OCI-LY3 (cell line): ENCODE measurements around the gene ANP32B.
A peak's percentile ranks its signal among the peaks of the same experiment; 100 is the strongest.
"Not testable (repeated sequence)": the region's sequence is repeated elsewhere in the genome, so short reads cannot be mapped to it uniquely, and the experiment has no call there.

Experiments
- H2AFZ ChIP-seq: fragments of 200-600, 300-600 bp; shearing (Covaris generic); 2 replicates; pipeline ENCODE4 v1.6.0; 2014; ENCODE audit warnings: antibody characterized with exemption, low read depth, low read length
- H3K27ac ChIP-seq: fragments of 200-600, 300-600 bp; sonication (generic); 2 replicates; pipeline ENCODE4 v1.5.1; 2014; ENCODE audit warnings: mild to moderate bottlenecking, low read length, moderate library complexity, mixed read lengths
- H3K27me3 ChIP-seq: fragments of 200-600, 300-600 bp; sonication (generic); 2 replicates; pipeline ENCODE4 v1.6.1; 2014; ENCODE audit warnings: low read depth, low read length, mixed read lengths
- H3K36me3 ChIP-seq: fragments of 200-600, 300-600 bp; sonication (generic); replicated peaks from 2 replicates; pipeline ENCODE3; 2014; ENCODE audit warnings: low read depth, low read length, mixed read lengths
- H3K4me1 ChIP-seq: fragments of 300-600, 200-600 bp; sonication (generic); 2 replicates; pipeline ENCODE4 v1.6.1; 2014; ENCODE audit warnings: low read length, mixed read lengths
- H3K4me2 ChIP-seq: fragments of 200-600, 300-600 bp; sonication (generic); 2 replicates; pipeline ENCODE4 v1.6.1; 2014; ENCODE audit warnings: low read length, mixed read lengths
- H3K4me3 ChIP-seq: fragments of 300-600, 200-600 bp; sonication (generic); 2 replicates; pipeline ENCODE4 v1.5.1; 2014; ENCODE audit warnings: antibody characterized with exemption, mild to moderate bottlenecking, low read length, moderate library complexity
- H3K79me2 ChIP-seq: fragments of 300-600, 200-600 bp; shearing (Covaris generic); 2 replicates; pipeline ENCODE4 v1.6.1; 2014; ENCODE audit warnings: mild to moderate bottlenecking, low read length, mixed read lengths
- H3K9ac ChIP-seq: fragments of 300-600, 200-600 bp; shearing (Covaris generic); 2 replicates; pipeline ENCODE4 v1.6.0; 2014; ENCODE audit warnings: mild to moderate bottlenecking, low read length, moderate library complexity
- H3K9me3 ChIP-seq: fragments of 200-600, 300-600 bp; shearing (Covaris generic); 2 replicates; pipeline ENCODE4 v1.6.1; 2014; ENCODE audit warnings: low read length, mixed read lengths; ENCODE audit not compliant: insufficient read depth
- H4K20me1 ChIP-seq: fragments of 200-600, 300-600 bp; sonication (generic); 2 replicates; pipeline ENCODE4 v1.6.1; 2016; ENCODE audit warnings: low read length, mixed read lengths; ENCODE audit not compliant: insufficient read depth
- EZH2phosphoT487 ChIP-seq: fragments of 200-600 bp; shearing (Covaris generic); IDR thresholded peaks from 2 replicates; pipeline ENCODE4 v1.6.1; 2018; ENCODE audit warnings: antibody characterized with exemption, mixed run types, low read depth
- TF ChIP-seq, protein P1 (sequence below): fragments of 200-600, 300-600 bp; sonication (generic); IDR thresholded peaks from 2 replicates; pipeline ENCODE4 v1.5.1; 2014; ENCODE audit warnings: antibody characterized with exemption, low read length, low read depth

ANP32B gene

DNA sequence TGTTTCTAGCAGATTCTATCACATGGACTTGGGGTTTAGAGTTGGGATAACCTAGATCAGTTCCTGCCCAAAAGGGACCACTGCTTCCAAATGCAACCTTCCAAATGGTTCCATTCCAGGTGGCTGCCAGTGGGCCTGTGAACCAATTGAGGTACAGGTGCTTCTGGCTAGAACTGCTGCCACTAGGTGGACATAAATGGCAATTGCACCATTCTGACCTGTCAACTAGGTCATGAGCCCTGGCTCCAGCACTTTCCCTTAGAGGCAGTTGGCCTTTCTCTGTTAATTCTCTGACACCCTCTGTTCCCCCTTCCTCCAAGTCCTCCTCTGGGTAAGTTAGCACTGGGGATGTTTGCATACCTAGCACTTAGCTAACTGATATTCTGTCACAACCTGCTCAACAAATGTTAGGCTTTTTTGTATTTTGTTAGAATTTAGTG lies 28.6 kb upstream of the ANP32B start:
- TF ChIP-seq, protein P1, sequence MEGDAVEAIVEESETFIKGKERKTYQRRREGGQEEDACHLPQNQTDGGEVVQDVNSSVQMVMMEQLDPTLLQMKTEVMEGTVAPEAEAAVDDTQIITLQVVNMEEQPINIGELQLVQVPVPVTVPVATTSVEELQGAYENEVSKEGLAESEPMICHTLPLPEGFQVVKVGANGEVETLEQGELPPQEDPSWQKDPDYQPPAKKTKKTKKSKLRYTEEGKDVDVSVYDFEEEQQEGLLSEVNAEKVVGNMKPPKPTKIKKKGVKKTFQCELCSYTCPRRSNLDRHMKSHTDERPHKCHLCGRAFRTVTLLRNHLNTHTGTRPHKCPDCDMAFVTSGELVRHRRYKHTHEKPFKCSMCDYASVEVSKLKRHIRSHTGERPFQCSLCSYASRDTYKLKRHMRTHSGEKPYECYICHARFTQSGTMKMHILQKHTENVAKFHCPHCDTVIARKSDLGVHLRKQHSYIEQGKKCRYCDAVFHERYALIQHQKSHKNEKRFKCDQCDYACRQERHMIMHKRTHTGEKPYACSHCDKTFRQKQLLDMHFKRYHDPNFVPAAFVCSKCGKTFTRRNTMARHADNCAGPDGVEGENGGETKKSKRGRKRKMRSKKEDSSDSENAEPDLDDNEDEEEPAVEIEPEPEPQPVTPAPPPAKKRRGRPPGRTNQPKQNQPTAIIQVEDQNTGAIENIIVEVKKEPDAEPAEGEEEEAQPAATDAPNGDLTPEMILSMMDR: peak; percentile 64
- TF ChIP-seq EZH2phosphoT487: no peak
- H3K79me2 ChIP-seq: no peaks in the 10 kb centered on the region
- H3K27me3 ChIP-seq: no peaks in the 10 kb centered on the region
- no peaks in the 10 kb centered on the region for H3K4me1 ChIP-seq
- no peaks in the 10 kb centered on the region for H3K36me3 ChIP-seq
- no peaks in the 10 kb centered on the region for H4K20me1 ChIP-seq
- H3K27ac ChIP-seq: no peak overlapping the region
- no peak overlapping the region for H2AFZ ChIP-seq
- no peak overlapping the region for H3K4me2 ChIP-seq
- no peaks in the 10 kb centered on the region for H3K9me3 ChIP-seq
- no peak overlapping the region for H3K4me3 ChIP-seq
- no peak overlapping the region for H3K9ac ChIP-seq

DNA sequence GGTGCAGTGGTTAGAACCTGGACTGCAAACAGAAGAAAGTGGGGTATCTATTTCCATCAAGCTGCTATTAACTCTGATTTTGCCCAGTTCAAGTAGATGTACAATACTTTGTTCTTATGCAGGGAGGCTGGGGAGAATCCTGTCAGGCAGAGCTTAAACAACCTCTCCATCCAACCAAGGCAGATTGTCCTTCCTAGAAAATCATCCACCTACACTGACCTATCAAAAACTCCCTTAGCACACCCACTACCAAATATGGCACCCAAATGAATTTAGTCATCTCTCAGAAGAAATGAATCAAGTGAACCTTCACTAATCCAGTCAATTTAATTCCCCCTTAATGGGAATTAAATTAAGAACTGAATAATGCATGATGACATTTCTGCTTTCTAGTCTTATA lies 26.8 kb upstream of the ANP32B start:
- H3K4me2 ChIP-seq: no peak overlapping the region
- H3K9ac ChIP-seq: no peak overlapping the region
- no peak for TF ChIP-seq EZH2phosphoT487
- TF ChIP-seq, protein P1: no peak
- H4K20me1 ChIP-seq: no peaks in the 10 kb centered on the region
- H3K4me1 ChIP-seq: no peaks in the 10 kb centered on the region
- H3K36me3 ChIP-seq: no peaks in the 10 kb centered on the region
- H3K27me3 ChIP-seq: no peaks in the 10 kb centered on the region
- no peak overlapping the region for H2AFZ ChIP-seq
- no peaks in the 10 kb centered on the region for H3K9me3 ChIP-seq
- H3K79me2 ChIP-seq: no peaks in the 10 kb centered on the region
- H3K27ac ChIP-seq: no peak overlapping the region
- no peak overlapping the region for H3K4me3 ChIP-seq

DNA sequence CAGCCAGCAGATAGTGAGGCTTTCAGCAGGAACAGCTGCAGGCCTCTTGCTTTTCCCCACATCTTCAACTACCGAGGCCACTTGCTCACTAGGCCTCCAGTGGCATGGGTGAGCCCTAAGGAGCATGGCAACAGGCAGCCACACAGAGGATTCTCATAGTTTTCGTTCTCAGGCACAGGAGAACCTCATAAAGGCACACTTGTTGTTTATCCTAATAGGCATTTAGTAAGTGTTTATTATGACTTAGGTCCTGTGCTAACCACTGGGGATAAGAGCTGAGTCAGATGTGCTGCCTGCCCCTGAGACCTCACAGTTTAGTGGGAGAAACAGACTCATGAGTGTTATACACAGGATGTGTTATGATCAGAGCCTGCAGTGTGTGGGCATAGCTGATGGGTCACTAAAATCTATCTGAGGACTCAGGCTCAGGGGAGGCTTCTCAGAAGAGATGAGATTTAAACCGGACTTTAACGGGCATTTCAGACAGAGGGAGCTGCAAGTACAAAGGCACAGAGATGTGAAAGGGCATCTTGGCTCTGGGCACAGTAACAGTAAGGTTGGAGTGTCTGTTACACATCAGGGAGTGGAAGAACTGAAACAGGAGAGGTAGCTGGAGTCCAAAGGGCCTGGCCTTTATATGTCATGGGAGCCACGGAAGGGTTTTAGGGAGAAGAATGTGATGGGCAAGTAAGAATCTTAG lies 24.2 kb upstream of the ANP32B start:
- Histone ChIP-seq H3K9ac (no peak overlapping the region), H3K27me3 (no peaks in the 10 kb centered on the region), H3K4me2 (no peak overlapping the region), H4K20me1 (no peaks in the 10 kb centered on the region), H3K4me1 (no peaks in the 10 kb centered on the region), H3K9me3 (no peaks in the 10 kb centered on the region), H3K4me3 (no peak overlapping the region), H3K27ac (no peak overlapping the region), H3K79me2 (no peaks in the 10 kb centered on the region), H3K36me3 (no peaks in the 10 kb centered on the region), H2AFZ (no peak overlapping the region)
- no peak for TF ChIP-seq EZH2phosphoT487
- TF ChIP-seq, protein P1: no peak

DNA sequence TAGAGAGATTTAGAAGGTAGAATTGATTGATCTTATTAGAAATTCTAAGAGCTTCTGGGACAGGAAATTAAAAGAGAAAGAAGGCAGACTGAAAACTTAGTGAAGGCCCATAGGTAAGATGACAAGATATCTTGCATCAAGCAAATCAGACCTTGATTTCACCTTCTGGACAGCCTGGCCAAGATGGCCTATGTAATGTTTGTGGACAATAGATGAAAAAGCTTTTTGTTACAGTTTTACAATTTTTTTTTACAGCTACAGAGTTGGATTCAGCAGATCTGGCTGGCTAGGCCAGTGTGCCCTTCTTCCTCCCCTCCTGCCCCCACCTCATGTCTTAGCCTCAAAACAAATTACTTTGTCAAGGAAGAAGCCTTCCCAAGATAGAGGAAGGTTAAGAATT lies 23.6 kb upstream of the ANP32B start:
- no peaks in the 10 kb centered on the region for H3K36me3 ChIP-seq
- no peaks in the 10 kb centered on the region for H3K79me2 ChIP-seq
- H4K20me1 ChIP-seq: no peaks in the 10 kb centered on the region
- no peak overlapping the region for H3K4me3 ChIP-seq
- no peak overlapping the region for H3K9ac ChIP-seq
- H3K4me1 ChIP-seq: no peaks in the 10 kb centered on the region
- H3K27ac ChIP-seq: no peak overlapping the region
- TF ChIP-seq, protein P1: no peak
- no peak for TF ChIP-seq EZH2phosphoT487
- H3K9me3 ChIP-seq: no peaks in the 10 kb centered on the region
- H3K4me2 ChIP-seq: no peak overlapping the region
- H3K27me3 ChIP-seq: no peaks in the 10 kb centered on the region
- no peak overlapping the region for H2AFZ ChIP-seq

DNA sequence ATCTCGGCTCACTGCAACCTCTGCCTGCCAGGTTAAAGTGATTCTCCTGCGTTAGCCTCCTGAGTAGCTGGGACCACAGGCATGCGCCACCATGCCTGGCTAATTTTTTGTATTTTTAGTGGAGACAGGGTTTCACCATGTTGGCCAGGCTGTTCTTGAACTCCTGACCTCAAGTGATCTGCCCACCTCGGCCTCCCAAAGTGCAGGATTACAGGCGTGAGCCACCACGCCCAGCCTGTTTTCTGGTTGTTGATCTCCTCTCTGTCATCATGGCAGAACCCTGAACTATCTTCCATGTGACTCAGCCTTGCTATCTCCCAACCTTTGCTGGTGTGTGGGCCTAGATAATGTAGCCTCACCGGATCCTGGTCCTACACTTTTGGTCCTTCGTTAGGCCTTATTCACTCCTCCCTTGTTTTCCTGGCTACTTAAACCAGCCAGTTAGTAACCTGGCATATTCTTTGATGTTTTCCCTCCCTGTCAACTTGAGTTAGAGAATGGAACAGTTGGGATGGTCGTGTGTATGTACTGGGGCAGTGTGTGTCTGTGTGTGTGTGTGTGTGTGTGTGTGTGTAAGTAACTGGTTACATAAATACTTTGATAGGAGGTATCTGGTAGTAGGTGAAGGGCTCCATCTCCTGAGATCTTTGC lies 22.3 kb upstream of the ANP32B start:
- H3K27me3 ChIP-seq, H3K4me3 ChIP-seq, H3K79me2 ChIP-seq, H3K36me3 ChIP-seq, H3K27ac ChIP-seq, H3K9ac ChIP-seq, H4K20me1 ChIP-seq, H3K4me1 ChIP-seq, H3K9me3 ChIP-seq, H2AFZ ChIP-seq, H3K4me2 ChIP-seq: not testable (repeated sequence)
